Activated gamma-delta T cell treated with Interleukin-2 at 50 U/mL for 16 hours (primary cell): ENCODE results near the gene TSHZ1.
"Not testable (repeated sequence)": the region's sequence is repeated elsewhere in the genome, so short reads cannot be mapped to it uniquely, and the experiment has no call there.

Experiments
- DNase-seq: peaks from one replicate; pipeline ENCODE4 v3.0.0-alpha.2; 2020

Gene TSHZ1

DNA sequence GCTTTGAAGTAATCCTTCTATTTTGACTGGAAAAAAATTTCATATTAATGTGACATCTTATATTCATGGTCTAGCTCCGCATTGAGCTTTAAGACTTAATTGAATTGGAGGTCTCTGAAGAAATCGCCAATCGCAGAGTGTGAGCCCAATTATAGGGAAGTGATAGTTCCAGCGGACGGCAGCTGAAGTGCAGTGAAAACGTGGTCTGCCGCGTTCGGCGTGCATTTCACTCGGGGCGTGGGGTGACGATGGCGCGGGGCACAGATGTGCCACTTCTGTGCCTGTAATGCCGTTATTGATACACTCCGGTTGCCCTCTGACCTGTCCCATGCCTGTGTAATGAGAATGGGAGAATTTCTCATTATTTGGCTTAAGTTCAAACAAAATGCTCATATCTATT lies 106.7 kb downstream of the TSHZ1 start:
- no peak for DNase-seq

- no peak for DNase-seq
These were observed 107.1 kb downstream of the TSHZ1 start for GRCh38 chr18:75317703-75318102.

GRCh38 chr18:75319905-75320304 lies 109.3 kb downstream of the TSHZ1 start:
- DNase-seq, result no peak

DNA sequence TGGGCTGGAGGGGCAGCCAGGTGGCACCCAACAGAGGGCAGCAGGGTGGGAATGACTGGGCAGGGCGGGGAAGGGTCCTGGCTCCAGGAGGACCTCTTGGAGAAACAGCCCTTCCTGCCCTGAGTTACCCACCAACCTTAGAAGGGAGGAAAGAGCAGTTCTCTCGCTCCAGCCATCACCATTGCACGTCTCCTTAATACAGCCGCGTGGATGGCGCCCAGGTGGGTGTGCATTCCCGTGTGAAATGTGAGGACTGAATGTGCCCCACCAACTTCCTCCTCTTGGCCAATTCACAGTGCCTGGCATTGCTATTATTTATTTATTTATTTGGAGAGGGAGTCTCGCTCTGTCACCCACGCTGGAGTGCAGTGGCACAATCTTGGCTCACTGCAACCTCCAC lies 109.9 kb downstream of the TSHZ1 start:
- no peak for DNase-seq

- no peak for DNase-seq
These were observed 110.8 kb downstream of the TSHZ1 start for GRCh38 chr18:75321431-75321830.

- DNase-seq, result no peak
These were observed 111.6 kb downstream of the TSHZ1 start for GRCh38 chr18:75322206-75322605.

DNA sequence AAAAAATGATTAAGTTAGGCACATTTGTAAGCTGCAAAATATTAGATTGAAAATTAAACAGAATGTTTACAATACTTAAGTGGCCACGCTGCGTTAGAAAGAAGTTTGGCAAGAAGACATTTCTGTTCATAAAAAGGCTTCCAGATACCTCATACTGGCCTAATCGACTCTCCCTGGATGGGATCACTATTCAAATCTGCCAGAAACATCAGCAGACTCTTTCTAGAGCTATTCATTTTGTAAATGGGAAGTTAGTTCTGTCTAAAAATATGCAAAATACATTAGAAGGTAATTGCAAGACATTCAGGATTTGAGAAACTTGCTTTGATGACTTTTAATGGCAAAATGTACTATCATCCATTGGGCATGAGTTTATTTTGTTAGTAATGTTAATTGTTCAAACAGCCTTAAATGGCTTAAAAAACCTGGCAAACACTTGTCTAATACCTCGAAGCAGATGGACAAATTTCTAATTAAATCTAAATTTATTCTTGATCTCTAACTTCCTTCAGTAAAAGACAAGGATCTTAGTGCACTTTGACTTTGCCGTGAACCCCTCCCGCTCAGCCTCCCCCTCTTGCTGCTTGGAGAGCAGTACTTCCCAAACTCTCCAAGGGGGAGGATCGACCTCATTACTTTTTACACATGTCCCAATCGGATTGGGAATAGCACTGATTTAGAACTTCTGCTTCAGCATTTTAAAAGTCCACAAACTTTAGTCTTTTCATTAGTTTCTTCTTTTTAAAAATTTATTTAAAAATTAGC lies 113.4 kb downstream of the TSHZ1 start:
- DNase-seq, result no peak

GRCh38 chr18:75324686-75325257 lies 114.2 kb downstream of the TSHZ1 start:
- DNase-seq, result no peak

GRCh38 chr18:75329753-75330152 lies 119.2 kb downstream of the TSHZ1 start:
- not testable (repeated sequence) for DNase-seq

DNA sequence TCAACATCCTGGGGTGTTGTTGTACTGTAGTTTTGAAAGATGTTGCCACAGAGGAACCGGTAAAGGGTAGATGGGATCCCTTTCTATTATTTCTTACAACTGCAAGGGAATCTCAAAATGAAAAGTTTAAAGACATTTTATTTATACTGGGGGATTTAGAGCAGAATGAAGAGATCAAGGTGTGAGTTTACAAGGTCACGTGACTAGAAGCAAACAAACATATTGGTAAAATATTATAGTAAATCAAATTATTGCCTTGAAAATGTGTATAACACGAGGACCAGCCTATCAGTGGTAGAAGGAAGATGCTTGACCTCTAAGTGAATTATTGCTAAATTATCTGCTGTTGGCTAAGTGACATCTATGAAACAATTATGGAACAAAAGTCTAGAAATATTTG lies 119.7 kb downstream of the TSHZ1 start:
- DNase-seq, result no peak

DNA sequence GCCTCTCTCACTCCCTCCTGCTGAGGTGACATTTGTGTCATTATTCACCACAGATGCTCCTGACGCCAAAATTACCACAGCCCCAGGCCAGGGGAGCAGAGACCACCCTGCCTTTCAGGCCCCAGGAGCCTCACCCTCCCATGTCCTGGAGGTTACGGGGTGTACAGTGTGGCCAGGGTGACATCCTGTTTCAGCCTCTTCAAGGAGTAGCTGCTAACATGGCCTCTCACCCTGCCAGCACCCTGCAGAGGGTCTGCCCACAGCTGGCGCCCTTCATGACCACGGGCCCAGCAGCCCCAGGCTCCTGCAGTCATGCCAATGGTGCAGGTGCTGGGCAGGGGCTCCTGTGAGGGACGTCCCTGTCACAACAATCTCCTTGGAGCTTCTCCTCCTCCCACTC lies 124.3 kb downstream of the TSHZ1 start:
- DNase-seq, result no peak

DNA sequence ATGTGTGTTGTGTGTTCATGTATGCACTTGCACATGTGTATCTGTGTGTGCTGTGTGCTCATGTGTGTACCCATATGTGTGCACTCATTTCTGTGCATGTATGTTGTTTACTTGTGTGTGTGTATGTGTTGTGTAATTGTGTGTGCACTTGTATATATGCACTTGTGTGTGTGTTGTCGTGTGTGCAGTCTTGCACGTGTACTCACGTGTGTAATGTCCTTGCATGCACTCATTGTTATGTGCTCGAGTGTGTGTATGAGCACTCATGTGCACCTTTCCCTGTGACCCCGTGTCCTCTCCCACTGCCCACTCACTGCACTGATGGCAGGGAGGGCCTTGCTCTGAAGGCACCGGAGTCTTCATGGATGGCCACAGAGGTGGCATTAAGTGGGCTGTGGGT lies 124.9 kb downstream of the TSHZ1 start:
- no peak for DNase-seq

DNA sequence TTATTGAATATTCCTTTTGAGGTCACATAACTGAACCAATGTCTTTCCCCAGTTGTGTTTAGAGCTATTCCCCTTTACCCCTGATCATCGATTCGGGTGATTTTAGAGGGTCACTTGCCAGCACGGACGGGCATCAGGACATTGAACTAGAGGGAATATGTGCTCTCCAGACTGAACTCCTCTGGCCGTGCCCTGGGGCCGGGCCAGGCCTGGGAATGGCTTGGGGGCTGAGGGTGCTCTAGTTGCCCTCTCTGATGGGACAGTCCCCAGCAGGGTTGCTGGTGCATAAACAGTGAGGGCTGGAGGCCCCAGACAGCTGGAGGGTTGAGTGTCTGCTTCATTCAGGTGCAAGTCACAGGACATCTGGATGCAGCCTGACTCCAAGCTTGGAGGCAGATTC lies 126.2 kb downstream of the TSHZ1 start:
- DNase-seq, result no peak

DNA sequence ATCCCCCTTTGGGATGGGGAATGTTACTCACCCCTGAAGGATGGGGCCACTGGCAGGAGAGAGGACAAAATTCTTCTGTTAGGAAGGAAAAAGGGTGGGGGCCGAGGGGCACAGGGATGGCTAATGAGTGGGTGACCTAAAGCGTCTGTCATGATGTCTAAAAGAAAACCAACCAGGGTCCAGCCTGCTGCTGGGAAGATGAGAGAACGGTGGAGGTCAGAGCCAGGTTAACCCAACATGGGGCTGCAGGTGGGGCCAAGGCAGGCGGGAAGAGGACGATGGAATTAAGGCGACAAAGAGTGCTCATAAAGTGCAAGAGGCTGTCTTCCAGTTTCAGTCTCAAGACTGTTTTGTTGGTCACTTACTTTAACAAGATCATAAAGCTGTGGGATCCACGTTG lies 126.8 kb downstream of the TSHZ1 start:
- no peak for DNase-seq

DNA sequence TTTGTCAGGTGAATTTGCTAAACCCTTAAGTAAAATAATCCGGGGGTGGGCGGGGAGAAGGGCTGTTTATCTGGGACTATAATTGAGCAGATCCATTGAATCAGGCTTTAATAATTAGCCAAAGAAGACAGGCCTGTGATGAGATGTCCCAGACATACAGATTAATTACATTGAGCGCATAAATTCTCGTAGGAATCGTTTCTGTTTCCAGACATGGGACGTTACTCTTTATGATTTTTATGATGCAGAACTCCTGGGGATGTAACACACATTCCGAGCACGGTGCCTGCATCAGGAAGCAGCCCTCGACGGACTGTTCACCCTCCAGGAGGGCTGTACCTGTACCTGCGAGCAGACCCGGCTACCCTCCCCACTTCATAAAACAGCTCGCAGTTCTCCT lies 128.0 kb downstream of the TSHZ1 start:
- DNase-seq, result no peak
